GM19397 (cell line): ENCODE results near the gene KRT80.
"Not testable (repeated sequence)": the region's sequence is repeated elsewhere in the genome, so short reads cannot be mapped to it uniquely, and the experiment has no call there.

ENCODE experiments used
- ATAC-seq: cut with Tn5 transposase; IDR thresholded peaks from one replicate; pipeline ENCODE4 v1.9.1; 2021; ENCODE audit warnings: mild to moderate bottlenecking, moderate library complexity; ENCODE audit not compliant: unreplicated experiment

The KRT80 gene

GRCh38 chr12:52191841-52192791 lies at the start of gene KRT80:
KRT80 (minus strand) TSS chr12:52192014; CDS start chr12:52191902, 112 bp downstream.
- ATAC-seq = no peak

DNA sequence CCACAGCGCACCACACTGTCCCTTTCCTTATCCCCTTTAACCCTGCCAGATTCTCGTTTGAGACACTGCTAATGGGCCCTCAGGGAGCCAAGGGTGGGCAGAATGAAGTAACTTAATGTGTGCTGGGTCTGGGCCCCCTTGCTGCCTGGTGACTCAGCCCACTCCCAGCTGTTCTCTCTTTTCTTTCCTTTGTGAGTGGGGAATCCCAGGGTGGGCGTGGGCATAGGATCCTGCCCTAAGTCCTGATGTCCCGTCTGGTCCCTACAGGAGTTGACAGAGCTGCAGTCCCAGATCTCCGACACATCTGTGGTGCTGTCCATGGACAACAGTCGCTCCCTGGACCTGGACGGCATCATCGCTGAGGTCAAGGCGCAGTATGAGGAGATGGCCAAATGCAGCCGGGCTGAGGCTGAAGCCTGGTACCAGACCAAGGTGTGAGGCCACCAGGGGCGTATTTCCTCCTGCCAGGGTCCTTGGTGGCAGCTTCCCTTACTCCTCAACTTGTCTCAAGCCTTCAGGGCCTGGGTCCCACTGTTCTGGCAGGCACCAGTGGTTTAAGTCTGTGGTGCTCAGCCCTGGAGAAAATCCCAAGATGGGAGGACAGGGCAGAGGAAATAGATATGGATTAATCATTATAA lies 49.5 kb upstream of the KRT80 start:
- ATAC-seq = no peak

DNA sequence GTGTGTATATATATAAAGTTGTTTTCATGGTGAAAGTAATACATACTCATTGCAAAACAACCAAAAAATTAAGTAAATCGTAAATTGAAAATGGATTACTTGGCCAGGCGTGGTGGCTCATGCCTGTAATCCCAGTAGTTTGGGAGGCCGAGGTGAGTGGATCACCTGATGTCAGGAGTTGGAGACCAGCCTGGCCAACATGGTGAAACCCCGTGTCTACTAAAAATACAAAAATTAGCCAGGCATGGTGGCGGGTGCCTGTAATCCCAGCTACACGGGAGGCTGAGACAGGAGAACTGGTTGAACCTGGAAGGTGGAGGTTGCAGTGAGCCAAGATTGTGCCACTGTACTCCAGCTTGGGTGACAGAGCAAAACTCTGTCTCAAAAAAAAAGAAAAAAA lies 48.4 kb upstream of the KRT80 start:
- not testable (repeated sequence) for ATAC-seq

GRCh38 chr12:52239767-52240166 lies 48.0 kb upstream of the KRT80 start:
- no peak for ATAC-seq

GRCh38 chr12:52238916-52239646 lies 47.3 kb upstream of the KRT80 start:
- no peak for ATAC-seq

DNA sequence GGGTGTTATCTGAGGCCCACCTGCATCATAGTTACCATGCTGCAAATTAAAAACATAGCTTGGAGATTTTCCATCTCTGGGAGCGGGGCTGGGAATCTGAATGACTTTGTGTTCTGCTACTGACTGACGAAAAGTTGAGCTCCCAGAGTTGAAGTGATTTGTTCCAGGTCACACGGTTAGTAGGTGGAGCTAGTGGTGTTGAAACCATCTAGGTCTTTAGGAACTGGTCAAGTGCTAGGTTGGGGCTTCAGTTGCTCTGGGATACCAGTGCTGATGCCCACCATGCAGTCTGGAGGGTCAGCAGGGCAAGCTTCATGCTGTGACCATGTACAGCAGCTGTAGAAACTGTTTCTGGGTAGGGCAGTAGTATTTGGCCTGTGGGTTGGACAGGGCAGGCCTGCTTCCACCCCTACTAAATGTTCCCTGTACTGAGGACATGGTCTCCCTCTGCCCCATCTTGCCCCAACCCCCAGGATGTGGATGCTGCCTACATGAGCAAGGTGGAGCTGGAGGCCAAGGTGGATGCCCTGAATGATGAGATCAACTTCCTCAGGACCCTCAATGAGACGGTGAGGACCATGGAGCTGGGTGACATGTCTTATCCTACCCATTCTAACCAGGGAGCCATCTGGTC lies 46.5 kb upstream of the KRT80 start:
- no peak for ATAC-seq

DNA sequence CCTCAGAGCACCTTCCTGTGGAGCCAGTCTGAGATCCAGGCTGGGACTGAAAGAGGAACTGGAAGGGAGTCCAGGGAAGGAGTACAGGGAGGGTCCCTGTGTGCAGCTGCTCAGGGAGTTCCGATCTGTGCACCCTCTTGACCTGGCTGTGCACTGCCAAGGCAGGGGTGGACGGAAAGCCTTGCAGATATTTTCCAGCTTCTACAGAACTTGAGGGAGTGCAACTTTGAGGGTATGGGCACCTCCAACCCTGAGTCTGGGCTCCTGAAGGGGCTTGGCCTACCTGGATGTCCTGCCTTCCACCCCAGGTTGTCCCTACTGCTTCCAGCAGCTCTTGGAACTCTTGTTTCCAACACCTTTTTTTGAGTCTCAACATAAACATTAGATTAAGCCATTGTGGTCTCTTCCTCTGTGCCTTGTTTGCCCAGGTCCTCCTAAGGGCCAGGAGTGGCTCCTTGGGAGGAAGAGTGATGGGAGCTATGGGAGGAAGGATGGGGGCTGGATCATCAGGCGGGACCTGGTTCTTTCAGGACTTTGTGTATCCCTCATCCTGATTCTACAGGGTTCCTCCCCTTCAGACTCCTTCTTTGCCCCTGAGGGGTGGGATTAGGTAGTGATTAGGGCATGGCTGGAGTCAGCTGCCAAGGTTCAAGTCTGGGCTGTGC lies 44.7 kb upstream of the KRT80 start:
- no peak for ATAC-seq

DNA sequence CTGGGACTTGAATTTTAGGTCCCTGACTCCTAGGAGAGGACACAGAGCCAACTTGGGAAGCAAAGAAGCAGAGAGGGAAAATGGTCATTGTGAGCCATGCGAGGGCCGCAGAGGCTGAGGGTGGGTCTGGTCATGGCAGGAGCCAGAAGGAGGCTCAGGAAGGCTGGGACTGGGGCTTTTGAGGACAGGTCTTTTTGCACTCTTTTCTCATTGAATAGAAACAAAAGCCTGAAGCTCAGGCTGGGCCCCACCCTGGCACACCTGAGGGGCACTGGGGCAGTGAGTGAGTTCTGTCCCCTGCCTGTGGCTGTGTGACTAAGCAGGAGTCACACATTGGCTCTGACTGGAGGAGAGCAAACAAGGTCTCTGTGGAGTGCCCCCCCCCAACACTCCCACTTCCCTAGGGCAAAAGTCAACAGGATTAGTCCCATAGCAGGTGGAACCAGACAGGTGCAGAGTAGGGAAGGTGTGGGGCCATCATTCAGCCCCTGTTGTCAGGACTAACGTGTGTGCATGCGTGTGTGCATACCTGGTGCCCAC lies 44.1 kb upstream of the KRT80 start:
- no peak for ATAC-seq

DNA sequence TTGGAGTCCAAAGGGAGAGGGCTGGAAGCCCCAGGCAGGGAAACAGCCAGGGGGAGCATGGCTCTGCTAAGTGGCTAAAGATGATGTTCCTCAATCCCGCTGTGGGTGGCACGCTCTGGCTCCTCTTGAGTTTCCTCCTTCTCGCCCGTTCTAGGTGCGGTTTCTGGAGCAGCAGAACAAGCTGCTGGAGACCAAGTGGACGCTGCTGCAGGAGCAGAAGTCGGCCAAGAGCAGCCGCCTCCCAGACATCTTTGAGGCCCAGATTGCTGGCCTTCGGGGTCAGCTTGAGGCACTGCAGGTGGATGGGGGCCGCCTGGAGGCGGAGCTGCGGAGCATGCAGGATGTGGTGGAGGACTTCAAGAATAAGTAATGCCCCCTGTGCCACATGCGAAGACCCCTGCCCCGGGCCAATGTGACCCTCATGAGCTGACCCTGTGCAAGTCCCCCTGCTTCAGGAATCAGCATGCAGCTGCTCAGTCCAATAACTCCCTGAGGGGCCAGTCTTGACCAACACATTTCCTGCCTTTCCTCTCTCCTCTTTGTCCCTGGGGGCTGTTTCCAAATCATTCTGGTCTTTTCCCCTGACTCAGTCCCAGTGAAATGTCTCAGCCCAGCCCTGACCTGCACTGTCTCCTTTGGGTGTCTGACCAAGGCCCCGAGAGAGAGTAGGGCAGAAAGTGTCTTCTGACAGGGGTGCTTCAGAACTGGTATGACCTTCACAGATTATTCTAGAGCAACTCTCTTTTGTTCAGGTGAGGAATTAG lies 43.4 kb upstream of the KRT80 start:
- no peak for ATAC-seq

GRCh38 chr12:52234223-52234810 lies 42.5 kb upstream of the KRT80 start:
- no peak for ATAC-seq

DNA sequence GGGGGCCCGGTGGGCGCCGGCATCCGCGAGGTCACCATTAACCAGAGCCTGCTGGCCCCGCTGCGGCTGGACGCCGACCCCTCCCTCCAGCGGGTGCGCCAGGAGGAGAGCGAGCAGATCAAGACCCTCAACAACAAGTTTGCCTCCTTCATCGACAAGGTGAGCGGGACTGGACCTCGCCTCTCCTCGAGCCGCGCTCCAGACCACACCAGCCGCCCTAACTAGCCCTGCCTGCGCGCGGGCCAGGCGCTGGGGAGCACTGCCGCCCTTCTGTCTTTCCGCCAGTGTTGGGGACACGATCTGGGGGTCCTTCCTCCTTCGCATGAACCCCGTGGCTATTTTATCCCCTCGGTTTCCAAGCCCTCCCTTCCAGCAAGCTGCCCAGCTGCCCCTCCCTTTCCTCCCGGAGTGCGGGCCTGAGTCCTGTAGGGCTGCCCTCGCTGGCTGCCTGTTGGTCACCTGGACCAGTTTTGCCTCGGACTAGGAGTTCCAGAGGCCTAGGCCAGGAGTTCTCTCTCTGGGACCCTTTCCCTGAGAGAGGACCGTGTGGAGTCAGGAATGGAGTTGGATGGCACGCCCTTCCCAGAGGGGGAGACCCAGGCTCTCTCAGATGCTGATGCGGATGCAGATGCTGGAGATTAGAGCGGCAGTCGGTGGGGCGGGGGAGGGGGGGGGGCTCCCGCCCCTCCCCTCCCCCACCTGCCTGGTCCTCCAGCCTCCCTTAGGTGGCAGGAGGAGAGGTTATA lies 41.8 kb upstream of the KRT80 start:
- no peak for ATAC-seq

GRCh38 chr12:52232674-52233461 lies 41.1 kb upstream of the KRT80 start, which contains the start of gene KRT7:
KRT7 (plus strand) TSS chr12:52233243; CDS start chr12:52233297, 54 bp downstream.
- ATAC-seq = no peak

- ATAC-seq = no peak
These were observed 40.4 kb upstream of the KRT80 start for GRCh38 chr12:52232203-52232673.

- ATAC-seq = no peak
These were observed 39.7 kb upstream of the KRT80 start for GRCh38 chr12:52231305-52232202.

DNA sequence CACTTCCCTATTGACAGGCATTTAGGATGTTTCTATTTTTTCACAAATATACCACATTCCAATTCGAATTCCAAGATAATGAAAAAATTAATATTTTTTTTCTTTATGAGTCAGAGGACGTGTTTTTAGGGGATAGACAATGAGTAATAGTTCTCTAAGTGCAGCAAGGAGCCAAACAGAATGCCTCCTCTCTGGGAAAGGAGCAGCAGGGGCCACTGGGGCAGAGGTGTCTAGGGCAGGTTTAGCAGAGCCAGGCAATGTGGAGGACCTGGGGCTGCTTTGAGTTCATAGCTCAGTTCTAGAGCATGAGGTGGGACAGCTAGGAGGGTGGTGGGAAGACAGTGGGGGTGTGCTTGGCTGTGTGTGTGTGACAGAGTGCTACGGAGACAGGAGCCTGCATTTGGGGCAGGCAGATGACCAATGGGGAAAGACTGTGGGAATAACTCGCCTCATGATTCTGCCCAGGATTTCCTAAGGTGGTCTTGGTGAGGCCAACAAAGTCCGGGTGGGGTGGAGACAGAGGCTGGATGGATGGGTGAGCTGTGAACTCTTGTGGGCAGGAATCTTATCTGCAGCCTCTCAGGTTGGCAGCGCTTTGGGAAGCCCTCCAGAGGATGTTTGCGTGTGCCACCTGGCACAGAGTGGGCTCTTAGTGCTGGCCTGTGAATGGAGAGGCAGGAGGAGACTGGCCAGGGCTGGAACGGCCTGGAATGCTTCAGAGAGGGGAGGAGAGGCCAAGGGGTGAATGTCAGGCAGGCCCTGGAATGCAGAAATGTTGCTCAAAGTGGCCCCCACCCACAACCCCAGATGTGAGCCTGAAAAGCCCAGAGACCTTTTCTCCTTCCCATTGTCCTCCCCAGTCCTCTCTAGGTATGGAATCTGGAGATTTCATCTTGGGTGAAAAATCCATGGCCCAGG lies 38.8 kb upstream of the KRT80 start:
- no peak for ATAC-seq
